H9 (cell line): Measurements from ENCODE around the gene GAREM1. TPM values are rescaled to one million over a fixed set of nuclear protein-coding genes. Genes with fewer than 3 reads are reported as not detected.

Source experiments
- DNase-seq: peaks from one replicate; pipeline ENCODE4 v3.0.0-alpha.2; 2017
- H2AFZ ChIP-seq: one replicate; pipeline ENCODE4 v1.6.1; 2013; ENCODE audit warnings: mild to moderate bottlenecking, low read length, control low read depth, moderate library complexity
- H2AK5ac ChIP-seq: 2 replicates; pipeline ENCODE4 v1.6.1; 2013; ENCODE audit warnings: low read length, control low read depth, mixed read lengths; ENCODE audit not compliant: insufficient read length
- H2BK120ac ChIP-seq: one replicate; pipeline ENCODE4 v1.6.1; 2013; ENCODE audit warnings: low read depth, mild to moderate bottlenecking, low read length, control low read depth, inconsistent platforms; ENCODE audit not compliant: poor library complexity, severe bottlenecking
- H2BK12ac ChIP-seq: 2 replicates; pipeline ENCODE4 v1.6.1; 2013; ENCODE audit warnings: low read length, control low read depth, mixed read lengths, low read depth; ENCODE audit not compliant: insufficient read length
- H2BK15ac ChIP-seq: 2 replicates; pipeline ENCODE4 v1.6.1; 2013; ENCODE audit warnings: low read depth, low read length, control low read depth
- H2BK20ac ChIP-seq: one replicate; pipeline ENCODE4 v1.6.1; 2013; ENCODE audit warnings: low read depth, mild to moderate bottlenecking, low read length, control low read depth, inconsistent platforms; ENCODE audit not compliant: poor library complexity, severe bottlenecking
- H2BK5ac ChIP-seq: 2 replicates; pipeline ENCODE4 v1.6.1; 2013; ENCODE audit warnings: low read length, control low read depth, mixed read lengths; ENCODE audit not compliant: insufficient read length
- H3K14ac ChIP-seq: 2 replicates; pipeline ENCODE4 v1.6.1; 2013; ENCODE audit warnings: low read length, control low read depth; ENCODE audit not compliant: insufficient read depth
- H3K18ac ChIP-seq: 2 replicates; pipeline ENCODE4 v1.6.1; 2013; ENCODE audit warnings: low read depth, mild to moderate bottlenecking, mixed read lengths, low read length, control low read depth; ENCODE audit not compliant: insufficient read length
- H3K23ac ChIP-seq: 2 replicates; pipeline ENCODE4 v1.6.1; 2013; ENCODE audit warnings: low read length, control low read depth, mixed read lengths, low read depth; ENCODE audit not compliant: insufficient read length
- H3K23me2 ChIP-seq: 2 replicates; pipeline ENCODE4 v1.6.1; 2013; ENCODE audit warnings: low read depth, mild to moderate bottlenecking, mixed read lengths, low read length, control low read depth; ENCODE audit not compliant: insufficient read length, poor library complexity, severe bottlenecking
- H3K27ac ChIP-seq: 2 replicates; pipeline ENCODE4 v1.5.1; 2013; ENCODE audit warnings: low read length, control low read depth, mixed read lengths, low read depth; ENCODE audit not compliant: insufficient read length
- H3K27me3 ChIP-seq: 2 replicates; pipeline ENCODE4 v1.6.1; 2013; ENCODE audit warnings: low read length, control low read depth, inconsistent platforms; ENCODE audit not compliant: insufficient read depth
- H3K4ac ChIP-seq: 2 replicates; pipeline ENCODE4 v1.6.1; 2013; ENCODE audit warnings: low read depth, mild to moderate bottlenecking, control low read depth, inconsistent platforms, low read length, moderate library complexity
- H3K4me1 ChIP-seq: 2 replicates; pipeline ENCODE4 v1.6.1; 2013; ENCODE audit warnings: low read length, control low read depth, inconsistent platforms; ENCODE audit not compliant: insufficient read depth
- H3K4me2 ChIP-seq: 2 replicates; pipeline ENCODE4 v1.6.1; 2013; ENCODE audit warnings: low read length, control low read depth, mixed read lengths; ENCODE audit not compliant: insufficient read length, insufficient read depth
- H3K56ac ChIP-seq: 2 replicates; pipeline ENCODE4 v1.6.1; 2013; ENCODE audit warnings: low read depth, mild to moderate bottlenecking, mixed read lengths, low read length, control low read depth; ENCODE audit not compliant: insufficient read length
- H3K79me1 ChIP-seq: 2 replicates; pipeline ENCODE4 v1.6.1; 2013; ENCODE audit warnings: low read depth, mild to moderate bottlenecking, moderate library complexity, low read length, control low read depth, inconsistent platforms; ENCODE audit not compliant: insufficient read depth, poor library complexity, severe bottlenecking
- H3K79me2 ChIP-seq: 2 replicates; pipeline ENCODE4 v1.6.1; 2013; ENCODE audit warnings: low read length, control low read depth, inconsistent platforms; ENCODE audit not compliant: insufficient read depth
- H3K9ac ChIP-seq: 2 replicates; pipeline ENCODE4 v1.6.1; 2013; ENCODE audit warnings: low read length, control low read depth, mixed read lengths; ENCODE audit not compliant: insufficient read length; ENCODE audit errors: extremely low read depth
- H3K9me3 ChIP-seq: one replicate; pipeline ENCODE4 v1.6.1; 2013; ENCODE audit warnings: low read depth, low read length, inconsistent platforms; ENCODE audit not compliant: control insufficient read depth
- H3T11ph ChIP-seq: one replicate; pipeline ENCODE4 v1.6.1; 2013; ENCODE audit warnings: mild to moderate bottlenecking, low read length, control low read depth, inconsistent platforms
- H4K20me1 ChIP-seq: one replicate; pipeline ENCODE4 v1.6.1; 2013; ENCODE audit not compliant: control insufficient read depth, insufficient read length, insufficient read depth
- H4K5ac ChIP-seq: 2 replicates; pipeline ENCODE4 v1.6.1; 2013; ENCODE audit warnings: low read depth, mild to moderate bottlenecking, mixed read lengths, low read length, control low read depth; ENCODE audit not compliant: insufficient read length
- H4K8ac ChIP-seq: replicated peaks from 2 replicates; pipeline ENCODE4 v1.6.1; 2013; ENCODE audit warnings: low read length, control low read depth, mixed read lengths, low read depth; ENCODE audit not compliant: insufficient read length
- H4K91ac ChIP-seq: 2 replicates; pipeline ENCODE4 v1.6.1; 2013; ENCODE audit warnings: low read depth, mild to moderate bottlenecking, moderate library complexity, mixed read lengths, low read length, control low read depth; ENCODE audit not compliant: insufficient read length
- H3K27ac Mint-ChIP-seq, 3 experiments: 2 replicates in 2 of 3; 3 replicates in 1 of 3; pipeline ENCODE4 v1.8.0; 2020 to 2021; ENCODE audit warnings: mixed read lengths in 3 of 3, mild to moderate bottlenecking in 1 of 3, moderate library complexity in 1 of 3
- H3K27me3 Mint-ChIP-seq: 2 replicates; pipeline ENCODE4 v1.8.0; 2021; ENCODE audit warnings: low read depth, mild to moderate bottlenecking, moderate library complexity, mixed read lengths
- H3K36me3 Mint-ChIP-seq, 3 experiments: 2 replicates in 2 of 3; 3 replicates in 1 of 3; pipeline ENCODE4 v1.8.0; 2020 to 2021; ENCODE audit warnings: low read depth in 3 of 3, mixed read lengths in 3 of 3; ENCODE audit not compliant: insufficient read depth in 1 of 3
- H3K4me1 Mint-ChIP-seq, 2 experiments: 2 replicates each; pipeline ENCODE4 v1.8.0; 2020; ENCODE audit warnings: mixed read lengths in 2 of 2
- H3K4me3 Mint-ChIP-seq, 2 experiments: 2 replicates in 1 of 2; 3 replicates in 1 of 2; pipeline ENCODE4 v1.8.0; 2020 to 2021; ENCODE audit warnings: mild to moderate bottlenecking in 2 of 2, mixed read lengths in 2 of 2, moderate library complexity in 1 of 2
- H3K9me3 Mint-ChIP-seq, 2 experiments: 2 replicates in 1 of 2; 3 replicates in 1 of 2; pipeline ENCODE4 v1.8.0; 2020; ENCODE audit warnings: mild to moderate bottlenecking in 2 of 2, mixed read lengths in 2 of 2, moderate library complexity in 1 of 2
- CTCF ChIP-seq: fragments of 200-600 bp; sonication (generic); conservative IDR thresholded peaks from 3 replicates; pipeline ENCODE4 v1.8.0; 2021; ENCODE audit warnings: antibody characterized with exemption, mild to moderate bottlenecking
- WGBS: extraction: QIAGEN DNeasy Blood & Tissue Kit; methylation state at CpG from one replicate; pipeline ENCODE4 v1.1.7; 2013; ENCODE audit warnings: missing lambda C conversion rate, low lambda C conversion rate, mixed read lengths; ENCODE audit not compliant: insufficient read length; ENCODE audit errors: extremely low coverage; 5-methylcytosine and 5-hydroxymethylcytosine counted together
- total RNA-seq: library from RNA; stranded (reverse); gene quantifications from 2 replicates; pipeline ENCODE4 v1.2.1, GENCODE V29; 2021

Gene GAREM1
- total RNA-seq, 1 experiment from 2014 or later = 4.4 TPM

- H2BK15ac ChIP-seq = no peak overlapping the region
- WGBS = no CpG with 5 or more reads among the region's 5 CpGs
- no peak overlapping the region for H2BK20ac ChIP-seq
- no peak overlapping the region for H3K14ac ChIP-seq
- H3K56ac ChIP-seq = no peak overlapping the region
- no peak for DNase-seq
- peaks cover 4% of the 10 kb centered on the region; the same call in 1 of the 2 replicates for H3K4me1 ChIP-seq
- H4K5ac ChIP-seq = no peak overlapping the region
- no peak overlapping the region for H3K27ac ChIP-seq
- no peak overlapping the region for H4K8ac ChIP-seq
- H3K4ac ChIP-seq = no peak overlapping the region
- H3K9me3 ChIP-seq = no peaks in the 10 kb centered on the region
- no peak overlapping the region for H2AFZ ChIP-seq
- H2BK120ac ChIP-seq = no peak overlapping the region
- H3K4me2 ChIP-seq = no peak overlapping the region
- no peaks in the 10 kb centered on the region for H3K79me2 ChIP-seq
- no peaks in the 10 kb centered on the region for H3K23me2 ChIP-seq
- no peaks in the 10 kb centered on the region for H3K27me3 ChIP-seq
- Mint-ChIP-seq H3K4me1 (peaks cover 18 to 23% of the 10 kb centered on the region in 2 experiments), H3K9me3 (no peaks in the 10 kb centered on the region), H3K27ac (no peak overlapping the region), H3K36me3 (no peaks in the 10 kb centered on the region), H3K4me3 (no peak overlapping the region), H3K27me3 (no peaks in the 10 kb centered on the region)
- H3K9ac ChIP-seq = no peak overlapping the region
- H2AK5ac ChIP-seq = no peak overlapping the region
- no peak overlapping the region for H3T11ph ChIP-seq
- no peak for TF ChIP-seq CTCF
- no peaks in the 10 kb centered on the region for H3K79me1 ChIP-seq
- H3K23ac ChIP-seq = no peak overlapping the region
- no peak overlapping the region for H3K18ac ChIP-seq
- no peak overlapping the region for H2BK5ac ChIP-seq
- no peak overlapping the region for H2BK12ac ChIP-seq
- H4K20me1 ChIP-seq = no peaks in the 10 kb centered on the region
- H4K91ac ChIP-seq = no peak overlapping the region
Observed at GRCh38 chr18:32354518-32354917, 116.2 kb downstream of the GAREM1 start.
